Measurements from ENCODE around the gene CD37. TPM values are rescaled to one million over a fixed set of nuclear protein-coding genes. Genes with fewer than 3 reads are reported as not detected.

Gene CD37
- polyA plus RNA-seq, 3 donors from 2014 or later, result 104 to 179 (median 106) TPM

- Mint-ChIP-seq H3K27ac (peak overlapping the region; percentile 56 to 95 (median 86)), H3K4me1 (peaks cover 36 to 47% of the 10 kb centered on the region in 2 donors), H3K4me3 (peak overlapping the region; percentile 16 to 73 (median 46)), H3K36me3 (peaks cover 0 to 12% (median 12%) of the 10 kb centered on the region in 3 donors), H3K9me3 (peaks cover 0 to 2% (median 0%) of the 10 kb centered on the region in 6 donors), H3K27me3 (ENCODE audit: low read depth in 3 of 3) (peaks cover 0 to 5% (median 4%) of the 10 kb centered on the region in 3 donors)
- peak in 2 of 3 donors; percentile 31 for DNase-seq
Observed at GRCh38 chr19:49344505-49345423, 9.6 kb downstream of the CD37 start.

DNA sequence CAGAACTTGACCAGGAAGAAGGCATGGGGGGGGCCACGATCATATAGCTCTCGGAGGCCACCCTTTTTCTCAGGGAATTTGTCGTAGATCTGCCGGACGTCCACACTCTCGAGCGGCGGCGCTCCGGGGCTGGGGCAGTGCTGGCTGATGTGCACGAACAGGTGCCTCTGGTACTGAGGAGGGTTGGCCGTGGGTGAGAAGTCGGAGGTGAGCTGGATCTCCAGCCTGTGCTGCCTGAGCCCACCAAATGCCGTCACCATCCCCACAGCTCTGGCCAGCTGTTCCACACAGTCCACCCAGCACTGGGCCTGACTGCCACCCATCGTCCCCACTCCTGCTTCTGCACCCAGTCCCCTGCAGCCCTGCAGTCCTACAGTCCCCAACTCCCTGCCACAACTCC, 12.0 kb downstream of the CD37 start:
- Mint-ChIP-seq H3K4me1 (peaks cover 21 to 27% of the 10 kb centered on the region in 2 donors), H3K4me3 (no peak overlapping the region), H3K9me3 (peaks cover 0 to 2% (median 0%) of the 10 kb centered on the region in 6 donors), H3K27ac (peak overlapping the region in 1 of 6 donors; percentile 75), H3K36me3 (peaks cover 0 to 5% (median 4%) of the 10 kb centered on the region in 3 donors), H3K27me3 (ENCODE audit: low read depth in 3 of 3) (peaks cover 0 to 2% (median 1%) of the 10 kb centered on the region in 3 donors)
- no peak for DNase-seq

GRCh38 chr19:49347835-49348234, 12.6 kb downstream of the CD37 start:
- no peak overlapping the region for H3K27ac Mint-ChIP-seq
- no peak overlapping the region for H3K4me3 Mint-ChIP-seq
- H3K27me3 Mint-ChIP-seq (ENCODE audit: low read depth in 3 of 3), result peaks cover 0 to 4% (median 1%) of the 10 kb centered on the region in 3 donors
- peaks cover 0 to 2% (median 0%) of the 10 kb centered on the region in 6 donors for H3K9me3 Mint-ChIP-seq
- peaks cover 0 to 5% (median 1%) of the 10 kb centered on the region in 3 donors for H3K36me3 Mint-ChIP-seq
- peaks cover 17 to 23% of the 10 kb centered on the region in 2 donors for H3K4me1 Mint-ChIP-seq
- no peak for DNase-seq

DNA sequence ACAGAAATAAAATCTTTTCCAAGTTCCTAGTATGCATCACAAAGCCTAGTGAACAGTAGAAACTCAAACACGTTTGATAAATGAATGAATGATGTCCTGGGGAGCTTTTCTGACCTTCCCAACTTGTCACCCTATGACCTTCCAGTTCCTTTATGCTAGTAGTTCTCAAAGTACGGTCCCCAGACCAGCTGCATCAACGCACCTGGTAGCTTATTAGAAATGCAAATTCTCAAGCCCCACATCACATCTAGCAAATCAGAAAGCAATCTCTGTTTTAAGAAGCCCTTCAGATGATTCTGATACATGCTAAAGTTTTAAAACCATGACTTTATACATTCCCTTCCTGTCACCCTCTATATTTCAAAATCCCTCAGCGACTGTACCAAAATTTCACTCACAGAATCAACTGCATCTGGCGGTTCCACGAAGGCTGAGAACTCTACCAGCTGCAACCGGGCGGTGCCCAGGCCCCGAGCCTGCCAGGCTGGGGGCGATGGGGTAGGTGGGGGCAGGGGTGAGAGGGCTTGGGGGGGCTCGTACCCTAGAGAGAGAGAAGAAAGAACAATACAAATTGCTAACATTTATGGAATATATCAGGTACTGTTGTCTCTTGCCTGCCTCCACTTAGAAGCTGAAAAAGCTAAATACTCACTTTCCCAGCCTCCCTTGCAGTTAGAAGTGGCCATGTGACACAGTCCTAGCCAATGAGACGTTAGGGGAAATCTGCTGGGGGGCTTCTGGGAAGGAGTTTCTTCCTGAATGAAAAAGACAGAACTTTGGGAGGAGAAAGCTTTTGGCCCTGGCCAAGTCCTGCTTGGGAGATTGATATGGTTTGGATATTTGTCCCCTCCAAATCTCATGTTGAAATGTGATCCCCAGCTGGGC, 13.3 kb downstream of the CD37 start:
- no peak overlapping the region for H3K4me3 Mint-ChIP-seq
- no peak overlapping the region for H3K27ac Mint-ChIP-seq
- H3K27me3 Mint-ChIP-seq (ENCODE audit: low read depth in 3 of 3), result peaks cover 0 to 7% (median 2%) of the 10 kb centered on the region in 3 donors
- no peak for DNase-seq
- peaks cover 0 to 2% (median 0%) of the 10 kb centered on the region in 6 donors for H3K9me3 Mint-ChIP-seq
- peaks cover 15 to 17% of the 10 kb centered on the region in 2 donors for H3K4me1 Mint-ChIP-seq
- peaks cover 0 to 5% (median 0%) of the 10 kb centered on the region in 3 donors for H3K36me3 Mint-ChIP-seq

DNA sequence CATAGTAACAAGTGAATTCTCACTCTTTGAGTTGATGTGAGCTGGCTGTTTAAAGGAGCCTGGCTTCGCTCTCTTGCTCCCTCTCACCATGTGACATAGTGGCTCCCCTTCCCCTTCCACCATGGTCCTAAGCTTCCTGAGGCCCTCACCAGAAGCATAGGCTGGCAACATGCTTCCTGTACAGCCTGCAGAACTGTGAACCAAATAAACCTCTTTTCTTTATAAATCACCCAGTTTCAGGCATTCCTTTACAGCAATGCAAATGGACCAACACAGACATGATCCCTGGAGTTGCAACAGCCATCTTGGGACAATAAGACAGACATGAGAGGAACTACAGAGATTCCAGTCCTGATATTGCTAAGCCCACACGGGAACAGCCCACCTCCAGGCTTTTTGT, 14.4 kb downstream of the CD37 start:
- H3K9me3 Mint-ChIP-seq, result peaks cover 0 to 2% (median 0%) of the 10 kb centered on the region in 6 donors
- no peak overlapping the region for H3K4me3 Mint-ChIP-seq
- no peak for DNase-seq
- peaks cover 3 to 8% (median 4%) of the 10 kb centered on the region in 3 donors for H3K27me3 Mint-ChIP-seq (ENCODE audit: low read depth in 3 of 3)
- no peak overlapping the region for H3K27ac Mint-ChIP-seq
- H3K4me1 Mint-ChIP-seq, result peaks cover 11% of the 10 kb centered on the region in 2 donors
- H3K36me3 Mint-ChIP-seq, result peaks cover 0 to 4% (median 0%) of the 10 kb centered on the region in 3 donors

DNA sequence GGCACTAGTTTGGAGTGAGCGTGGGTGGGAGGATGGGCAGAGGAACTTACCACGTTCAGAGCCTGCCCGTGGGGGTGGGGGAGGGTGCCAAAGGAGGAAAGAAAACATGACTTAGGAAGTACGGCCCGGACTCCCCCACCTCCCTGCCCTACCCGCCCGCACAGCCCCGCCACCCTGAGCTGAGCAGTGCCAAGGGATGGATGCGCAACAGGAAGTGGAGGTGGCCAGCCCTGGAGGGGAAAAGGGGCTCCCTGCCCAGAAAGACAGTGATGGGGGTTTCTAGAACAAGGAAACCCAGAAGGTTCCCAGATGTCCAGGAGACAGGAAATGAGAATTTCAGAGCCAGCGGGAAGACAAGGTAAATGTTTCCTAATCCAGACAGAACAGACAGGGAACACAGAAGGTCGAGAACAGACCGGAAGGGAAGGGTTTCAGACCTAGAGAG, 20.7 kb downstream of the CD37 start:
- H3K27me3 Mint-ChIP-seq (ENCODE audit: low read depth in 3 of 3), result peaks cover 10 to 21% (median 11%) of the 10 kb centered on the region in 3 donors
- no peak overlapping the region for H3K4me3 Mint-ChIP-seq
- no peaks in the 10 kb centered on the region for H3K9me3 Mint-ChIP-seq
- peak overlapping the region in 1 of 6 donors; percentile 53 for H3K27ac Mint-ChIP-seq
- peaks cover 0 to under 1% of the 10 kb centered on the region in 2 donors for H3K4me1 Mint-ChIP-seq
- H3K36me3 Mint-ChIP-seq, result no peaks in the 10 kb centered on the region
- no peak for DNase-seq

- no peak overlapping the region for H3K27ac Mint-ChIP-seq
- no peaks in the 10 kb centered on the region for H3K36me3 Mint-ChIP-seq
- DNase-seq, result no peak
- H3K4me3 Mint-ChIP-seq, result no peak overlapping the region
- no peaks in the 10 kb centered on the region for H3K9me3 Mint-ChIP-seq
- peaks cover 2 to 5% of the 10 kb centered on the region in 2 donors for H3K4me1 Mint-ChIP-seq
- H3K27me3 Mint-ChIP-seq (ENCODE audit: low read depth in 3 of 3), result peaks cover 10 to 24% (median 11%) of the 10 kb centered on the region in 3 donors
Observed at GRCh38 chr19:49356382-49356781, 21.2 kb downstream of the CD37 start.

DNA sequence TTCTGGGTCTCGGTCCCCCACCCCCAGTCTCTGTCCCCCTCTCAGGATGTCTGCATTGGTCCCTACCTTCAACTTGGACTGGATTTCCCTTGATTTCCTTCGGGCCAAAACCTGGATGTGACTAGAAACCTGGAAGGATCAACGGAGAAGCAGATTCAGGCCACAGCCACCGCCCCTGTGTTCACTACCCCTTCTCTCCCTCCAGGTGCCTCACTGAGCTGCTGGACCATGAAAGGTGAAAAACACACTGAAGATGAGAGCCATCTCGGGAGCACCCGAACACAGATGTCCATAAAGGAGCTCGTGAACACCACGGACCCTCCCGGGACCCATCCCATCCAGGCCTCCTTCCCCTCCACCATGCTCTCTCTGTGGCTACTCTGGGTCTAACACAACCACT, 22.0 kb downstream of the CD37 start:
- H3K9me3 Mint-ChIP-seq, result no peaks in the 10 kb centered on the region
- H3K4me3 Mint-ChIP-seq, result no peak overlapping the region
- H3K36me3 Mint-ChIP-seq, result no peaks in the 10 kb centered on the region
- H3K27ac Mint-ChIP-seq, result no peak overlapping the region
- DNase-seq, result no peak
- peaks cover 6 to 8% of the 10 kb centered on the region in 2 donors for H3K4me1 Mint-ChIP-seq
- H3K27me3 Mint-ChIP-seq (ENCODE audit: low read depth in 3 of 3), result peaks cover 10 to 22% (median 13%) of the 10 kb centered on the region in 3 donors

- no peak for DNase-seq
- Mint-ChIP-seq H3K9me3 (no peaks in the 10 kb centered on the region), H3K4me3 (peak overlapping the region in 1 of 5 donors; percentile 3), H3K27me3 (ENCODE audit: low read depth in 3 of 3) (peaks cover 11 to 17% (median 12%) of the 10 kb centered on the region in 3 donors), H3K4me1 (peaks cover 6 to 10% of the 10 kb centered on the region in 2 donors), H3K27ac (no peak overlapping the region), H3K36me3 (no peaks in the 10 kb centered on the region)
Observed at GRCh38 chr19:49359851-49360820, 24.9 kb downstream of the CD37 start.

- Mint-ChIP-seq H3K36me3 (no peaks in the 10 kb centered on the region), H3K4me3 (peak overlapping the region; percentile 12 to 60 (median 44)), H3K4me1 (peaks cover 6 to 11% of the 10 kb centered on the region in 2 donors), H3K9me3 (no peaks in the 10 kb centered on the region), H3K27ac (no peak overlapping the region), H3K27me3 (ENCODE audit: low read depth in 3 of 3) (peaks cover 11 to 21% (median 12%) of the 10 kb centered on the region in 3 donors)
- no peak for DNase-seq
Observed at GRCh38 chr19:49361438-49362047, 26.3 kb downstream of the CD37 start.

DNA sequence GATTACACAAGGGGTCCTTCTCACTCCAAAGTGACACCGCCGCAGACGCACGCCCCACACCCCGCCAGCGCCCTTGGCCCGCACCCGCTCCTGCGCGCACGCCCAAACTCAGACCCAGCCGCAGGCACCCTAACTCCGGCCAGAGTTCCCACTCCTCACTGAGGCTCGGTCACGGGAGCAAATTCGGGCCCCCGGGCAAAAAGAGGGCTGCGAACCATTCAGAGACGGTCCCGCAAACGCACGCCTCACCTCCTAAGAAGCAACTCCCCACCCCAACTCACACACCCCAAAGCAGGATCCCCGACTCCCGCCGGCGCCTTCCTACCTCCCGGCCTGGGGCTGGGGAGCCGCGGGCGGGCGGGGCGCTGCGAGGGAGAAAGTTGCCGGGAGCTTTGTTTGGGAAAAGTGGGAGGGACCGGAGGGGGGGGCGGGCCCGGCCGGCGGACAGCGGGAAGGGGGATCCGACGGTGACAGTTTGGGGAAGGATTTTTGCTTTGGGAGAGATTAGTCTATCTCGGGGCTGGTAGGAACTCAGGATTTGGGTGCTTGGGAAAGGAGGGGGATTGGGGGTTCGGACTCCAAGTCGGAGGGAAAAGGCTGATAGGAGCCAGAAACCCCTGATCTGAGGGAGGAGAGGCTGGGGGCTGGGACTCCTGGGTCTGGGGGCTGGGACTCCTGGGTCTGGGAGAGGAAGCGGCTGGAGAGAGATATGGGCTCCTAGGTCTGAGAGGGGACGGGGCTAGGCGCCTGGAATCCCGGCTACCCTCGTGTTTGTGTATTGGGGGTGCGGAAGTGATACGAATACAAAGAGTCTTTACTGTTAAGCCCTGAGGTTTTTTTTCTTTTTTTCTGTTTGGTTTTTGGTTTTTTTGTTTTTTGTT, 27.1 kb downstream of the CD37 start, which contains the start of gene TEAD2:
TEAD2 (minus strand) TSS at position 369 of the 881 bp plus-strand sequence. CDS start 2,341 bp downstream, outside the sequence.
- Mint-ChIP-seq H3K27me3 (ENCODE audit: low read depth in 3 of 3) (peaks cover 5 to 16% (median 15%) of the 10 kb centered on the region in 3 donors), H3K27ac (no peak within 1 kb of the TSS), H3K4me3 (peak within 1 kb of the TSS; percentile 12 to 60 (median 44)), H3K4me1 (peaks cover 6 to 11% of the 10 kb centered on the region in 2 donors), H3K36me3 (no peaks in the 10 kb centered on the region), H3K9me3 (no peaks in the 10 kb centered on the region)
- DNase-seq, result no peak
